Lung (tissue), 12 donors: ENCODE measurements around the gene EFNA5. TPM values are rescaled to one million over a fixed set of nuclear protein-coding genes. Genes with fewer than 3 reads are reported as not detected.

Source experiments
- ATAC-seq: fragments of 200-7000 bp; cut with Tn5 transposase; one replicate; pipeline ENCODE4 v1.9.1; 2020; ENCODE audit warnings: moderate number of reproducible peaks; ENCODE audit not compliant: insufficient read depth, low FRiP score
- DNase-seq, 3 donors: peaks; one replicate each; pipeline ENCODE4 v3.0.0-alpha.2; 2013 to 2017
- H3K27ac ChIP-seq, 2 donors: one replicate each; pipeline ENCODE4 v1.5.1; 2013; ENCODE audit warnings: mild to moderate bottlenecking in 2 of 2, moderate library complexity in 2 of 2, control low read depth in 1 of 2, inconsistent platforms in 1 of 2, low read depth in 1 of 2, low read length in 1 of 2
- H3K27me3 ChIP-seq, 3 donors: one replicate each; pipeline ENCODE4 v1.5.1; 2013; ENCODE audit warnings: low read length in 2 of 3; ENCODE audit not compliant: control insufficient read depth in 3 of 3, insufficient read depth in 3 of 3
- H3K36me3 ChIP-seq, 4 donors: one replicate each; pipeline ENCODE4 v1.5.1; 2013; ENCODE audit warnings: low read length in 4 of 4, mild to moderate bottlenecking in 1 of 4, moderate library complexity in 1 of 4; ENCODE audit not compliant: control insufficient read depth in 4 of 4, insufficient read depth in 4 of 4
- H3K4me1 ChIP-seq, 5 donors: one replicate each; pipeline ENCODE4 v1.5.1; 2013; ENCODE audit warnings: low read length in 5 of 5, mild to moderate bottlenecking in 2 of 5, moderate library complexity in 1 of 5; ENCODE audit not compliant: control insufficient read depth in 5 of 5, insufficient read depth in 5 of 5
- H3K4me3 ChIP-seq: one replicate; pipeline ENCODE4 v1.5.1; 2013; ENCODE audit warnings: mild to moderate bottlenecking, control low read depth, moderate library complexity
- H3K9ac ChIP-seq, 2 donors: one replicate each; pipeline ENCODE4 v1.5.1; 2013; ENCODE audit warnings: low read length in 2 of 2, control low read depth in 1 of 2; ENCODE audit not compliant: insufficient read depth in 1 of 2
- H3K9me3 ChIP-seq, 4 donors: one replicate each; pipeline ENCODE4 v1.5.1; 2013; ENCODE audit warnings: low read length in 3 of 4, mild to moderate bottlenecking in 1 of 4, moderate library complexity in 1 of 4; ENCODE audit not compliant: control insufficient read depth in 4 of 4, insufficient read depth in 3 of 4
- CTCF ChIP-seq: IDR thresholded peaks from 2 replicates; pipeline ENCODE4 v1.5.1; 2012; ENCODE audit warnings: mild to moderate bottlenecking; ENCODE audit errors: control extremely low read depth, extremely low read depth
- WGBS, 2 donors: extraction: QIAGEN DNeasy Blood & Tissue Kit; methylation state at CpG; one replicate each; pipeline ENCODE4 v1.1.7; 2013; 5-methylcytosine and 5-hydroxymethylcytosine counted together
- polyA plus RNA-seq, 2 donors: library from polyadenylated mRNA; stranded (reverse); fragments of 200-250 nt; gene quantifications; one replicate each; pipeline ENCODE4 v1.2.1, GENCODE V29; 2013
- total RNA-seq, 2 donors: library from RNA; depleted of rRNA in 1 of 2; stranded (reverse); fragments of >200 nt in 1 of 2; gene quantifications; one replicate each; pipeline ENCODE4 v1.2.1, GENCODE V29; 2014 to 2021
- donor health status: control.
- donor health status: control.
- donor health status: Bipolar disorder and iron deficiency.
- donor health status: healthy.
- donor health status: DM: yes; HTN: yes; CAD: no.

Gene EFNA5
- total and polyA plus RNA-seq, 4 donors: 2.1 to 18.4 (median 7.8) TPM

GRCh38 chr5:107476783-107477182 lies 194.0 kb downstream of the EFNA5 start:
- H3K4me3 ChIP-seq: no peak overlapping the region
- WGBS, 2 donors: 12 to 23% methylated on average over 1 of the region's 1 CpG
- DNase-seq (no peak), ATAC-seq (no peak)
- H3K4me1 ChIP-seq: peaks cover 0 to 17% (median 0%) of the 10 kb centered on the region in 5 donors
- H3K9me3 ChIP-seq: no peaks in the 10 kb centered on the region
- H3K27ac ChIP-seq: no peak overlapping the region
- no peak for TF ChIP-seq CTCF
- no peaks in the 10 kb centered on the region for H3K27me3 ChIP-seq
- peak overlapping the region in 1 of 2 donors; percentile 5 for H3K9ac ChIP-seq
- no peaks in the 10 kb centered on the region for H3K36me3 ChIP-seq

GRCh38 chr5:107474716-107475489 lies 195.8 kb downstream of the EFNA5 start:
- peaks cover 0 to 19% (median 1%) of the 10 kb centered on the region in 5 donors for H3K4me1 ChIP-seq
- TF ChIP-seq CTCF: no peak
- no peak overlapping the region for H3K9ac ChIP-seq
- DNase-seq (peak in 1 of 3 donors; percentile 36), ATAC-seq (peak; percentile 45)
- H3K27ac ChIP-seq: peak overlapping the region in 1 of 2 donors; percentile 64
- H3K4me3 ChIP-seq: no peak overlapping the region
- no peaks in the 10 kb centered on the region for H3K27me3 ChIP-seq
- WGBS, 2 donors: 48 to 63% methylated on average over 4 of the region's 4 CpGs
- no peaks in the 10 kb centered on the region for H3K36me3 ChIP-seq
- no peaks in the 10 kb centered on the region for H3K9me3 ChIP-seq

GRCh38 chr5:107474361-107474715 lies 196.4 kb downstream of the EFNA5 start:
- WGBS, 2 donors: 79 to 82% methylated on average over 3 of the region's 3 CpGs
- Histone ChIP-seq H3K9ac (no peak overlapping the region), H3K27me3 (no peaks in the 10 kb centered on the region), H3K27ac (peak overlapping the region in 1 of 2 donors; percentile 12), H3K9me3 (no peaks in the 10 kb centered on the region), H3K36me3 (no peaks in the 10 kb centered on the region), H3K4me3 (no peak overlapping the region), H3K4me1 (peaks cover 0 to 19% (median 6%) of the 10 kb centered on the region in 5 donors)
- no peak for TF ChIP-seq CTCF
- ATAC-seq (no peak), DNase-seq (no peak)
